B cell (primary cell): ENCODE measurements around the gene KRT84.

Experiments used
- EZH2 ChIP-seq: IDR thresholded peaks from 2 replicates; pipeline ENCODE4 v1.6.1; 2012; ENCODE audit warnings: borderline replicate concordance, low read depth, mild to moderate bottlenecking, moderate library complexity, low read length; ENCODE audit not compliant: insufficient read depth, poor library complexity, severe bottlenecking
- TF ChIP-seq, protein P1 (sequence below): fragments of 200-600 bp; IDR thresholded peaks from one replicate; pipeline ENCODE4 v1.8.0; 2022; ENCODE audit warnings: antibody characterized with exemption, mild to moderate bottlenecking

DNA sequence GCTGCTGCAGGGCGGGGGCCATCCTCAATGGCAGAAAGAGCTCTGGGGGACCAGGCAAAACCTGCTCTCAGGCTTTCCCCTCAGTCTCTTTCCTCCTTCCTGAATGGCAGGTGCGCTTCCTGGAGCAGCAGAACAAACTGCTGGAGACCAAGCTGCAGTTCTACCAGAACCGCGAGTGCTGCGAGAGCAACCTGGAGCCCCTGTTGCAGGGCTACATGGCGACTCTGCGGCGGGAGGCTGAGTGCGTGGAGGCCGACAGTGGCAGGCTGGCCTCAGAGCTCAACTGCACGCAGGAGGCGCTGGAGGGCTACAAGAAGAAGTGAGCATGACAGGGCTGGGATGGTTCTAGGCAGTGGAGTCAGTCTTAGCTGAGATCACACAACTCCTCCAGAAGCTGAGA lies 41.3 kb downstream of the KRT84 start:
- TF ChIP-seq, protein P1, sequence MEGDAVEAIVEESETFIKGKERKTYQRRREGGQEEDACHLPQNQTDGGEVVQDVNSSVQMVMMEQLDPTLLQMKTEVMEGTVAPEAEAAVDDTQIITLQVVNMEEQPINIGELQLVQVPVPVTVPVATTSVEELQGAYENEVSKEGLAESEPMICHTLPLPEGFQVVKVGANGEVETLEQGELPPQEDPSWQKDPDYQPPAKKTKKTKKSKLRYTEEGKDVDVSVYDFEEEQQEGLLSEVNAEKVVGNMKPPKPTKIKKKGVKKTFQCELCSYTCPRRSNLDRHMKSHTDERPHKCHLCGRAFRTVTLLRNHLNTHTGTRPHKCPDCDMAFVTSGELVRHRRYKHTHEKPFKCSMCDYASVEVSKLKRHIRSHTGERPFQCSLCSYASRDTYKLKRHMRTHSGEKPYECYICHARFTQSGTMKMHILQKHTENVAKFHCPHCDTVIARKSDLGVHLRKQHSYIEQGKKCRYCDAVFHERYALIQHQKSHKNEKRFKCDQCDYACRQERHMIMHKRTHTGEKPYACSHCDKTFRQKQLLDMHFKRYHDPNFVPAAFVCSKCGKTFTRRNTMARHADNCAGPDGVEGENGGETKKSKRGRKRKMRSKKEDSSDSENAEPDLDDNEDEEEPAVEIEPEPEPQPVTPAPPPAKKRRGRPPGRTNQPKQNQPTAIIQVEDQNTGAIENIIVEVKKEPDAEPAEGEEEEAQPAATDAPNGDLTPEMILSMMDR, result no peak
- no peak for TF ChIP-seq EZH2
